K562 (cell line): ENCODE data around the gene CLTA. TPM values are rescaled to one million over a fixed set of nuclear protein-coding genes. Genes with fewer than 3 reads are reported as not detected.

Experiments used
- ATF6 ChIP-seq: sonication (generic); formaldehyde crosslinking; IDR thresholded peaks from 2 replicates; pipeline ENCODE4 v1.4.0; 2020; ENCODE audit warnings: mild to moderate bottlenecking, missing genetic modification reagents
- BACH1 ChIP-seq: fragments of 200-800 bp; sonication (Bioruptor generic); IDR thresholded peaks from 2 replicates; pipeline ENCODE4 v1.6.1; 2016; ENCODE audit warnings: missing genetic modification characterization, missing compliant biosample characterization
- BRD4 ChIP-seq: fragments of 200-600 bp; sonication (generic); IDR thresholded peaks from 2 replicates; pipeline ENCODE4 v1.6.1; 2017; ENCODE audit warnings: inconsistent platforms
- CHCHD3 ChIP-seq: fragments of 250-450 bp; sonication (Bioruptor Pico); IDR thresholded peaks from 2 replicates; pipeline ENCODE4 v2.1.2; 2022; ENCODE audit warnings: mild to moderate bottlenecking
- DACH1 ChIP-seq: fragments of 450-650 bp; IDR thresholded peaks from 2 replicates; pipeline ENCODE4 v1.6.1; 2018; ENCODE audit not compliant: partially characterized antibody
- FOXM1 ChIP-seq, 2 experiments: fragments of 450-650 bp in 1 of 2; sonication (generic) in 1 of 2; formaldehyde crosslinking in 1 of 2; IDR thresholded peaks; 2 replicates each; pipeline versions ENCODE4 v1.6.1 to v1.9.0; 2017 to 2022; ENCODE audit warnings: low read depth in 2 of 2, mild to moderate bottlenecking in 2 of 2, missing genetic modification reagents in 1 of 2, moderate library complexity in 1 of 2
- HEY1 ChIP-seq: fragments of 250-450 bp; sonication (Bioruptor Pico); IDR thresholded peaks from 2 replicates; pipeline ENCODE4 v1.5.0; 2020; ENCODE audit warnings: mild to moderate bottlenecking, moderate library complexity, borderline replicate concordance
- HLTF ChIP-seq: fragments of 450-650 bp; IDR thresholded peaks from 2 replicates; pipeline ENCODE4 v1.6.1; 2016
- HNRNPK ChIP-seq: fragments of 200-400 bp; formaldehyde crosslinking; IDR thresholded peaks from one replicate; pipeline ENCODE4 v1.6.1; 2018; ENCODE audit warnings: mild to moderate bottlenecking, low read depth, low read length; ENCODE audit not compliant: poor library complexity, severe bottlenecking
- HNRNPUL1 ChIP-seq: fragments of 200-400 bp; formaldehyde crosslinking; IDR thresholded peaks from 2 replicates; pipeline ENCODE4 v1.6.1; 2017; ENCODE audit warnings: low read length
- KHSRP ChIP-seq: fragments of 450-650 bp; IDR thresholded peaks from 2 replicates; pipeline ENCODE4 v1.6.1; 2017
- MNT ChIP-seq, 2 experiments: fragments of 450-650 bp; conservative IDR thresholded peaks; 2 replicates each; pipeline ENCODE4 v1.6.1; 2017; ENCODE audit warnings: mild to moderate bottlenecking in 2 of 2, moderate library complexity in 2 of 2
- MYNN ChIP-seq, 2 experiments: sonication (generic); formaldehyde crosslinking in 1 of 2; IDR thresholded peaks; 2 replicates each; pipeline versions ENCODE4 v1.5.0 to v1.6.1; 2016 to 2020; ENCODE audit warnings: antibody characterized with exemption in 1 of 2, missing genetic modification reagents in 1 of 2
- POLR3A ChIP-seq: IDR thresholded peaks from 2 replicates; pipeline ENCODE4 v1.6.1; 2011; ENCODE audit warnings: borderline replicate concordance, mild to moderate bottlenecking, moderate library complexity; ENCODE audit not compliant: insufficient read length, insufficient read depth; ENCODE audit errors: extremely low read depth
- RB1 ChIP-seq: fragments of 450-650 bp; IDR thresholded peaks from 2 replicates; pipeline ENCODE4 v1.6.1; 2017; ENCODE audit warnings: low read depth, mild to moderate bottlenecking
- SREBF1 ChIP-seq: fragments of 150-350 bp; IDR thresholded peaks from 2 replicates; pipeline ENCODE4 v1.6.1; 2014; ENCODE audit warnings: antibody characterized with exemption, low read depth, low read length, borderline replicate concordance
- SRSF7 ChIP-seq: fragments of 200-400 bp; formaldehyde crosslinking; optimal IDR thresholded peaks from 2 replicates; pipeline ENCODE3; 2017; ENCODE audit warnings: mild to moderate bottlenecking, low read depth, low read length
- TEAD1 ChIP-seq, 2 experiments: fragments of 450-650 bp in 1 of 2; sonication (generic) in 1 of 2; formaldehyde crosslinking; IDR thresholded peaks; 2 replicates each; pipeline versions ENCODE4 v1.4.0 to v1.8.0; 2020 to 2022; ENCODE audit warnings: mild to moderate bottlenecking in 2 of 2, missing genetic modification reagents in 1 of 2
- TFAM ChIP-seq: fragments of 250-450 bp; sonication (Bioruptor Pico); conservative IDR thresholded peaks from 2 replicates; pipeline ENCODE4 v1.5.0; 2021; ENCODE audit warnings: mild to moderate bottlenecking, moderate library complexity
- TFE3 ChIP-seq: fragments of 450-650 bp; formaldehyde crosslinking; IDR thresholded peaks from 2 replicates; pipeline ENCODE4 v1.4.0; 2020; ENCODE audit warnings: mild to moderate bottlenecking, mixed read lengths
- USF2 ChIP-seq: sonication (generic); formaldehyde crosslinking; IDR thresholded peaks from 2 replicates; pipeline ENCODE4 v1.5.0; 2020; ENCODE audit warnings: missing genetic modification reagents
- ZNF121 ChIP-seq: sonication (generic); formaldehyde crosslinking; conservative IDR thresholded peaks from 2 replicates; pipeline ENCODE4 v1.8.0; 2022; ENCODE audit warnings: missing genetic modification reagents
- ZNF589 ChIP-seq: fragments of 200-800 bp; sonication (Bioruptor generic); IDR thresholded peaks from 2 replicates; pipeline ENCODE4 v1.6.1; 2016; ENCODE audit warnings: low read depth, missing genetic modification characterization, missing compliant biosample characterization
- polyA plus RNA-seq, 8 experiments: library from polyadenylated mRNA; depleted of rRNA in 4 of 8; stranded (reverse) in 5 of 8; unstranded in 3 of 8; fragments of >200 nt; fragmentation: Nextera tagmentation in 2 of 8; fragmentation: Illumina TruSeq in 1 of 8; extraction: Ambion mirVana in 2 of 8; extraction: Trizol in 1 of 8; gene quantifications; 2 replicates each; pipeline versions ENCODE4 v1.2.1 to v1.2.3, GENCODE V29; 2011 to 2014; ENCODE audit warnings: inconsistent platforms in 1 of 8, missing spikeins in 1 of 8
- total RNA-seq, 7 experiments: library from RNA; depleted of rRNA in 6 of 7; stranded (reverse); fragments of >200 nt in 6 of 7; fragmentation: Illumina TruSeq in 2 of 7; extraction: Trizol in 2 of 7; gene quantifications; 2 replicates each; pipeline versions ENCODE4 v1.2.1 to v1.2.3, GENCODE V29; 2011 to 2021; ENCODE audit warnings: low replicate concordance in 1 of 7

The CLTA gene
- total and polyA plus RNA-seq, 9 of the 15 experiments (the other 6 are each of a cell fraction or from before 2014, with no cell fraction given), result 37.8 to 219 (median 144) TPM

- no peak for TF ChIP-seq ZNF121 (CRISPR knock-in tag)
- TF ChIP-seq RB1, result peak; percentile 85; the same call in 1 of the 2 replicates
- no peak for TF ChIP-seq HLTF
- no peak for TF ChIP-seq DACH1
- no peak for TF ChIP-seq TFE3 (CRISPR knock-in tag)
- TF ChIP-seq BACH1 (tag), result no peak
- TF ChIP-seq MNT (conservative IDR thresholded peaks at IDR 0.05), result peak; percentile 77 to 85
- no peak for TF ChIP-seq HNRNPK
- no peak for TF ChIP-seq HEY1 (CRISPR knock-in tag)
- no peak for TF ChIP-seq POLR3A
- no peak for TF ChIP-seq CHCHD3 (CRISPR knock-in tag)
- TF ChIP-seq TEAD1 (CRISPR knock-in tag; IDR thresholded peaks at IDR 0.05), result no peak
- no peak for TF ChIP-seq ATF6 (CRISPR knock-in tag)
- TF ChIP-seq TFAM (CRISPR knock-in tag), result no peak
- TF ChIP-seq SRSF7, result no peak
- TF ChIP-seq SREBF1, result 0 out of 2 replicates have a peak, but pooled peaks have one; percentile 21
- no peak for TF ChIP-seq KHSRP
- TF ChIP-seq HNRNPUL1, result no peak
- TF ChIP-seq MYNN (IDR thresholded peaks at IDR 0.05), result no peak
- no peak for TF ChIP-seq MYNN (CRISPR knock-in tag; IDR thresholded peaks at IDR 0.05)
- no peak for TF ChIP-seq USF2 (CRISPR knock-in tag)
- TF ChIP-seq ZNF589, result no peak
- TF ChIP-seq BRD4, result no peak
- no peak for TF ChIP-seq FOXM1 (IDR thresholded peaks at IDR 0.05; ENCODE audit: low read depth)
- no peak for TF ChIP-seq FOXM1 (CRISPR knock-in tag; IDR thresholded peaks at IDR 0.05; ENCODE audit: low read depth)
Measured at GRCh38 chr9:36258208-36258995, 67.7 kb downstream of the CLTA start, which contains the start of gene GNE (continued).
